HG03139 (cell line): ENCODE data around the gene HERC3.

Experiments used
- ATAC-seq: cut with Tn5 transposase; IDR thresholded peaks from one replicate; pipeline ENCODE4 v1.9.1; 2021; ENCODE audit not compliant: unreplicated experiment

HERC3 gene

DNA sequence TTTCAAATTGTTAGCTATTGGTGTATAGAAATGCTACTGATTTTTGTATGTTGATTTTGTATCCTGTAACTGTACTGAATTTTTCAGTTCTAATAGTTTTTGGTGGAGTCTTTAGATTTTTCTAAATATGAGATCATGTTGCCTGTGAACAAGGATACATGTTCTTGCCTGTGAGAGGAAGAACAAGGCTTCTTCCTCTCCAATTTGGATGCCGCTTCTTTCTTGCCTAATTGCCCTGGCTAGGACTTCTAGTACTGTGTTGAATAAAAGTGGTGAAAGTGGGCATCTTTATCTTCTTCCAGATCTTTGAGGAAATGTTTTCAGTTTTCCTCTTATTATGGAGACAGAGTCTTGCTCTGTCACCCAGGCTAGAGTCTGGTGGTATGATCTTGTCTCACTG, 121.5 kb downstream of the HERC3 start:
- ATAC-seq = no peak

- ATAC-seq = no peak
Measured at GRCh38 chr4:88718098-88718497, 125.8 kb downstream of the HERC3 start.

GRCh38 chr4:88719381-88719780, 127.1 kb downstream of the HERC3 start:
- ATAC-seq = no peak

DNA sequence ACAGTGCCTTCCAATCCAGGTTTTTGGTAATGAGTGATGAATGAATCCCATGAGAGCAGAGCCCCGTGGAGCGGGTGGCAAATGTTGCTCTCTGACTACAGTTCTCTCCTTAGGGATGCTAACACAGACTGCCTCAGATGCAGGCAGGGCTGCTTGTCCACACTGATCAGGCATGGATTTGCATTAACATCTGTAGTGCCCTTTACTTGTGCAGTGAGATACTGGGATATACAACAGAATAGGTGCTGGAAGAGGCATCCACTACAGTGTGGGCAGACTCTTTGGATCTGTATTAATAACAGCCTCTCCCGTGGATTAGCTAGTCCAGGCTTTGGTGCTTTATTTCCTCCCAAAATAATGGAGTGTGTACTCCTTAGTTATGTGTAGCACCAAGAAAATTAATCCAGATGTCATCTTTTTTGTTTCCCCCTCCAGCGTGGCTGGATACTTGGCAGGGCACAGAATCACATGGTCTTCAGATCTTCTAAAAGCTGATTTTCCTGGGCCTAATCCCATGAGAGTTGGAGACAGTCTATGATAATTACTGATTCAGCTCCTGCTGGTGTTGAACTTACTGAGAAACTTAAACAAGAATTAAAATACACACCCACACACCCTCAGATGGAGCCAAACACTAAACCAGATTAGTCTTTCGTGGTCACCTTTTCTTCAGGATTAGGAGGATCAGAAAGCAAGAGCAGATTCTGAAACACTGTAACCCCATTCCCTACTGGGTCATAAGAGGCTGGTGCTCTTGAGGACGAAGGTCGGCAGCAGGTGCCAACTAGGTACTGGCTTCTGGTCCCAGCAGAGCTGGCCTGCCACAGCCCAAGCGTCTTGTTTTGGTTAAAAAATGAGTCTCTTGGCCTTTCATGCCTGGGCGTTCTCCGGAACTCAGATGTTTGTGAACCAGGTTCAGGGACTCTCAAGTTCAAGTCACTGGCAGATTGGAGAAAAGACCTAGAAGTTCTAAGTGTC, 128.5 kb downstream of the HERC3 start:
- no peak for ATAC-seq

DNA sequence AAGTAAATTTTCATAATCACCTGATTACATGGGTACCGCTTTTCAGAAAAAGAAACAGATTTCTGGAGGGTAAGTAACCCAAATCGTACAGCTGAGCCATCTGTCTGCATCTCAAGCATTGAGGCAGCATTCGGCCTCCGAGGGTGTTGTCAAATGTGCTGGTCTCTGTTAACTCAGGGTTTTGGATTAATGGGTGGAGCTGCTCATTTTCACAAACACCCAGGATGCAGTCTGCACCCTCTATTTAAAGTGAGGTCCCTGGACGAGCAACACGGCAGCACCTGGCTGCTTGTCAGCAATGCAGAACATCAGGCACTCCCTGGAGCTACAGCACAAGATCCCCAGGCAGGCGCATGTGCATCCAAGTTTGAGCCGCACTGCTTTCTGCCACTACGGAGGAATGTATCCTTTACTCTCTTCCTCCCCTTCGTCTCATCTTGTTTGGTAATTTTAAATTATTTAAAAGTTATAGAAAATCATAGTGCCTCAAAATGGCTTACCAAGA, 130.0 kb downstream of the HERC3 start:
- ATAC-seq = no peak

DNA sequence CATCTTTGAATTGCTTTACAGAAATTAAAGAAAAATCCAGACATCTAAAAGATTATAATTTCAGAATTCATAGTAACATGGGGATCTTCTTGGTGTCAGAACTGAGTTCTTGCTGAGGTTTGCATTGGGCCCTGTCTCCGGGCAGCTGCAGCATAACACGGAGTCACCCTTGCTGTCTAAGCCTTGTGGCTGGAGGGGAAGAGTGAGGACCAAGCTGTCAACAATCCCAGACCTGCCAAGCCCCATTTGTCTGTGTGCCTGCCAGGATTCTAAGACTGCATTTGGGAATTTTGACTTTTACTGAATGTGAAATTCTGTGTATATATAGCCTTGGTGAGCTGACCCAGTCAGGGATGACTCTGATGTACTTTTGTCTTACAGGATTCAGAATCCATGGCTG, 130.5 kb downstream of the HERC3 start:
- no peak for ATAC-seq

- no peak for ATAC-seq
Measured at GRCh38 chr4:88724406-88724805, 132.1 kb downstream of the HERC3 start.

DNA sequence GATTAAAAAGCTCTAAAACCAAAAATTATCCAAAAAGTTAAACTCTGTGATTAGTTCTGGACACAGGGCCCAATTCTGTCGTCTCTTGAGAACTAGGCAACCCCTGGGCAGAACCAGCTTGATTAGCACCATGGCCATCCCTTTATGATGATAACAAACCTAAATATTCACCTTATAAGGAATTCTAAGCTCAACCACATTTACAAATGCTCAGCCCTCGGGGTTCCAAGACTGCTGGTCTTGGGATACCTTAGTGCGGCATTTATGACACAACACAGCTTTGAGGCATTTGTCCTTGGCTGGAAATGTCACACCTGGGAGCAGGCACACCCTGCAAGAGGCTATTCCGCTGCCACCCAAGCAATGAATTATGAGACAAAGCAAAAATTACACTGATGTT, 132.9 kb downstream of the HERC3 start:
- no peak for ATAC-seq

DNA sequence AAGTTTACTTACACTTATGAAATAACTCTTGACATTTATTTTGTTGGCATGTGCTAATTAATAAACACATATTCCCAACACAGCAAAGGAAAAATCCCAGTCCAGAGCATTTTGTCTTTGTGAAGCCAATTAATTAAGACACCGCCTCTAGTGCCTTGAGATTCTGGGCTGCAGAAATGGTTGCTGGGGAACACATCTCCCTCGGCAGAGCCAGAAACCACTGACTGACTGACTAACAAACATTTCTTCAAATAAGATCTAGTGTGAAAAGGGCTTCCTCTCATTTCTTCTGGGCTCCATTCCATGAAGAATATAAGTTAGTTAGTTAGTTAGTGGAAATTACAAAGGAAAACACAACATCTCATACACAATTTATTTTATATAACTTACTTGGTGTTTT, 133.7 kb downstream of the HERC3 start:
- ATAC-seq = no peak

- no peak for ATAC-seq
Measured at GRCh38 chr4:88728146-88728545, 135.9 kb downstream of the HERC3 start.

DNA sequence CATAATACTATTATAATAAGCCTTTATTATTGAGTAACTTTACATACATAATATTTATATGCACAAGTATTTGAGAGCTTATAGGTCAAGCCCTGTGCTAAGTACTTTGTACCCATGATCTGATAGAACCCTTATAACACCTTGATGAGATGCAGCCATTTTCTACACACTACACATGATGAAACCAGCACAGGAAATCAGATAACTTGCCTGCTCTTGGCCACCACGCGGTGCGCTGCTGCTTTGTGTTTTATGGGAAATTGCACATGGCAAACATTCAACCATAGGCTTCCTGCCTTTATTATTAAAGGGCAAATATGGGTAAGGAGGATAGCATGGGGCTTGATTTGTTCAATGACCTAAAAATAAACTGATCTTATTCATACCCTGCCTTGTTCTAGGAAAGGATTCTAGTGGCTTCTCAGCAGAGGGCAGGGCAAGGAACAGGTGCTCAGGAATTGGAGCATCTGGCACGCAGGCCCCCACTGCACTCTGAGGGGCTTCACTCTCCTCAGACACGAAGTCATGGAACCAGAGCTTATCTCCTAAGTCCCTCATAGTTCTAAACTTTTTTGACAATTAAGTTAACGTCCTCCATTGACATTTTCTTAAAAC, 137.0 kb downstream of the HERC3 start:
- ATAC-seq = no peak

DNA sequence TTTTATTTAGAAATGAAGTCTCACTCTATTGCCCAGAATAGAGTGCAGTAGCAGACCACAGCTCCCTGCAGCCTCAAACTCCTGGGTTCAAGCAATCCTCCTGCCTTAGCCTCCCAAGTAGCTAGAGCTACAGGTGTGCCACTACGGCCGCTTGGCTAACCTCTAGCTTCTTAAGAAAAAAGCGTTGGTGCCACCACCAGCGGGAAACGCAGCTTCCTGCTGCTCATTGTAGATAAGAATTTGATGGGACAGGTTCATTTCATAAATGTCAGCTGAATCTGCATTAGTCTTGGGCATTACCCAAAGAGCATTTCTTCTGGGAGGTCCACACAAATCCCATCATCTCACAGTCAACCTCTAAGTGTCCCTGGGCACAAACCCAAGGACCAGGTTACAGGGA, 138.5 kb downstream of the HERC3 start:
- no peak for ATAC-seq

DNA sequence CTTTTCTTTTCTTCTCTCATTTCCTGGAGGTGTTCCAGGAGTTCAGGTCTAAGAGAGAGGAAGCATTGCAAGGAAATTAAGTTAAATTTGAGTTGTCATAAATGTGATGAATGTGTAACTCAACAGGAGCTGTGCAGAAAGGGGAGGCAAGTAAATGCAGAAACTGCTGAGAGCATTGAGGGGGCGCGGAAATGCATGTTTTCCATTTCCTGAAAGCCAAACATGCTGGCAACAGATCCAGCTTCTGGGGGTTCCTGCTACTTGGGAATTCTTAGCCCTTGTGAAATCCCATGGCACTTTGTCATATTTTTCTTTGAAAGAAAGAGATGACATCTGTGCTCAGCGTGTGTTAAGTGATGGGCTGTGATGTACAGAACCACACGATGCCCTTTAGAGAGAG, 139.1 kb downstream of the HERC3 start:
- ATAC-seq = no peak

GRCh38 chr4:88732714-88733368, 140.6 kb downstream of the HERC3 start:
- ATAC-seq = no peak

- no peak for ATAC-seq
Measured at GRCh38 chr4:88734403-88734949, 142.2 kb downstream of the HERC3 start.

GRCh38 chr4:88735564-88735963, 143.3 kb downstream of the HERC3 start:
- no peak for ATAC-seq

GRCh38 chr4:88736264-88736663, 144.0 kb downstream of the HERC3 start:
- ATAC-seq = no peak

- peak; percentile 98 for ATAC-seq
Measured at GRCh38 chr4:88737307-88737941, 145.1 kb downstream of the HERC3 start.

DNA sequence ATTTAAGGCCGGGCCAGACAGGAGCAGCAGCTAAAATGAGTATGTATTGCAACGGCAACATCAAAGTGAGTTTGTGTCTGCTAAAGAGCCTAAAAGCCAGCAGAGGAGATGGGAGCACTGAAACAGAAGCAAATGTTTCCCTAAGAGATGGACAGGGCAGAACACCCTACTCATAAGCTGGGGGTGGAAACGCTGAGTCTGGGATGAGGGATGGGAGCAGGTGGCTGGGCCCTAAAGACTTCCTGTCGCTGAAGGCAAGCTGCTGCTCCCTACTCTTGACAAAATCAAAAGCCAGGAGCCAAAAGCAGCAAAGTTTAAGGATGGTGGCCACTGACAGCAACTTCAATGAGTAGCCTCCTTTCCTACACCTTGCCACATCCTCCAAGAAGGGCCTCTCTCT, 145.9 kb downstream of the HERC3 start:
- no peak for ATAC-seq

- ATAC-seq = no peak
Measured at GRCh38 chr4:88742561-88742960, 150.3 kb downstream of the HERC3 start.

DNA sequence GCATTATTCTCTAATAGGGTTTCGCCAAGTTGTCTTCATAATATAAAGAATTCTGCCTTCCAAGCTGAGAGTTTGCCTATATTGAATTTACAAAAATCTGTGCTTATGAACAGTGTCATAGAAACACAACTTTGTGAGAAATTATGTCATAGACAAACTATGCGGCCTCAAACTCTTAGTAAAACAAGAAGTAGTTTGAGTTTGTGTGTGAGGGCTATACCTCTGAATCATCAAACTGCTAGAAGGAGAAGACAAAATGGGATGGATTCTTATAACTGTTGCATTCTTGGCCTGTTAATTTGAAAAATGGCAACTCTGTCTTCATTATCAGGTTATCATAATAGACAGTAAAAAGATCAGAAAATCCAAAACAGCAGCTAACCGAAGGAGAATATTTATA, 151.4 kb downstream of the HERC3 start:
- ATAC-seq = no peak
